PC-9 (cell line): ENCODE measurements around the gene SLC7A10.

Experiments
- CTCF ChIP-seq: fragments of 200-600 bp; sonication (generic); conservative IDR thresholded peaks from 2 replicates; pipeline ENCODE4 v1.6.1; 2017; ENCODE audit warnings: mixed run types, antibody characterized with exemption, mild to moderate bottlenecking, moderate library complexity
- EZH2 ChIP-seq: fragments of 200-600 bp; sonication (generic); IDR thresholded peaks from 2 replicates; pipeline ENCODE4 v1.8.0; 2017; ENCODE audit warnings: antibody characterized with exemption, low read depth

GRCh38 chr19:33195645-33196347 lies 29.9 kb downstream of the SLC7A10 start:
- no peak for TF ChIP-seq CTCF
- TF ChIP-seq EZH2: no peak
